MV-4-11 (cell line): ENCODE measurements around the gene IFIT5.
A peak's percentile ranks its signal among the peaks of the same experiment; 100 is the strongest.
"Not testable (repeated sequence)": the region's sequence is repeated elsewhere in the genome, so short reads cannot be mapped to it uniquely, and the experiment has no call there.

Experiments
- DNase-seq: peaks from one replicate; lab custom pipeline; 2025; lab: John Stamatoyannopoulos, UW

Gene IFIT5

DNA sequence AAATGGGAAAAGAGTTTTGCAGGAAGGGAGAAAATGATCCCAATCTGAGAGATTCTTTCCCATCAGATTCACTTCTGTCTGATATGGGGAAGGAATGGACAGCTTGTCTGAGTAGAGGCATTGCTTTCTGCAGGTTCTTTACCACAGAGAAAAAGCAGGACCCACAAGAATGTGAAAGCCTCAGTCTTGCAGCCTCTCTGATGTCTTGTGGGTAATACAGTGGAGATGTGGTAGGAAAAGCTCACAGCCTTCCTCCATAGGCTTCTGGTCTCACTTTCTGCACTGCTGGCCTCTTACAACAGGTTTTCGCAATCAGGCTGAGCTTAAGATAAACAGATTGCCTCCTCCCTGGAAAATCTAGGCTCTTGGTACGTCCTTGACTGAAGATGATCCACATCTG is 21.4 kb upstream of the IFIT5 start:
- peak; percentile 90 for DNase-seq

DNA sequence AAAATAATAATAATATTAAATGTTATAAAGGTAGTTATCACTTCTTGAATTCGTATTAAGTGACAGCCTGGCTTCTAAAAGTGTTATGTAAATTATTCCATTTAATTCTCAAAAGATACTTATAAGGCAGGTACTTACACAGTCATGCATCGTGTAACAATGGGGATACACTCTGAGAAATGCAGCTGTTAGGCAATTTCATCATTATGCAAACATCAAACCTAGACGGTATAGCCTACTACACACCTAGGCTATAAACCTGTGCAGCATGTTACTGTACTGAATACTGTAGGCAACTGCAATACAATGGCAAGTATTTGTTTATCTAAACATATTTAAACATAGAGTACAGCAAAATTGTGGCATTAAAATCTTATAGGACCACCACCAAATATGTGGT is 20.5 kb upstream of the IFIT5 start:
- DNase-seq, result no peak

DNA sequence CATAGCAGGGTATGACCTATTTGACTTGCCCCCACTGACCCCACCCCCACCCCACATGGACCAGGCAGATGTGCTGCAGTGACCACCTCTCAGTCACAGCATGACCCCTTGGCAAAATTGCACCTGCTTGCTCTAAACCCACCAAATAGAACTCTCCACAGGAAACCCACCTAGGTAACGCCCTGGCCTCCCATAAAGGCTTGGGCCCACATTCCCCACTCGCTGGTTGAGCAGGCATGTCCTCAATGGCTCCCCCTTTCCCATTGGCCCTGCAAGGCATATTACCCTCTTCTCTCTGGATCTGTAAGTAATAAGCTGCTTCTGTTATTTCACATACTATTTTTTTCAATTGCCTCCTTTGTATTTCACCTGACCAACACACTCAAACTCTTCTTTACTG is 19.2 kb upstream of the IFIT5 start:
- no peak for DNase-seq

DNA sequence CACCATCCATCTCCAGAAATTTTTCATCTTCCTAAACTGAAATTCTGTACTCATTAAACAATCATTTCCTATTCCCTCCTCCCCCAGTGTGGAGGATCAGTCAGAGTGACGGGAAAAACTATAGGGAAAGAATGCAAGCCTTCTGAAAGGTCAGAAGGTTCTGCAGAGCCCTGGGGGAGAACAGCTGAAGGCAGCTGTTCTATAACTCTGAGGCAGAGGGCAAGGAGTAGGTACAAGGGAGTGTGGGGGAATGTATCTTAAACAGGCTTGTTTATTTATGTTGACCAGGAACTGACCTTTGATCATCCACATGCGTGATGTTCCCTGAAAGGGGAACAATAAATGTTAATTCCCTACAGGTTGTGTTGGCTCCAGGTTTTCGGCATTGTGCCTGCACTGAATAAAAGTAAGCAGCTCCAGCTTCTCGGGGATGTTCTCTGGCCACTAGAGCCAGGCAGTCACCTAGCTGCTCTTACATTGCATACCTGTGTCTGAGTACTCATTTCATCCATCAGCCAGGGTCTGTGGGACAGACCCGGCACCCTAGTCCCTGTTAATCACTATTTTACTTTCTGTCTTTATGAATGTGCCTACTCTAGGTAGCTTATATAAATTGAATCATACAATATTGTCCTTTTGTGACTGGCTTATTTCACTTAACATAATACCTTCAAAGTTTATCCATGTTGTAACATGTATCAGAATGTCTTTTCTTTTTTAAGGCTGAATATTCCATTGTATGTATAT is 16.2 kb upstream of the IFIT5 start:
- DNase-seq, result no peak

DNA sequence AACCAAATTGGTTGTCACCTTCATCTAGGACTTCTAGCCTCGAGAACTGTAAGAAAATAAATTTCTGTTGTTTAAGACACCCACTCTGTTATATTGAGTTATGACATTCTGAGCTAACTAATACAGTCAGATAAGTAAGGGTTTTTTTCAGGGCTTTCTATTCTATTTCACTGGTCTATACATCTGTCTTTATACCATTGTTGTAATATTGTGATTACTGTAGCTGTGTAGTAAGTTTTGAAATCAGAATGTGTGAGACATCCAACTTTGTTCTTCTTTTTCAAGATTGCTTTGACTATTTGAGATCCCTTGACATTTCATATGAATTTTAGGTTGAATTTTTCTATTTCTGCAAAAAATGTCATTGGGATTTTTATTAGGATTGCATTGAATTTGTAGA is 14.4 kb upstream of the IFIT5 start:
- peak; percentile 1 for DNase-seq

DNA sequence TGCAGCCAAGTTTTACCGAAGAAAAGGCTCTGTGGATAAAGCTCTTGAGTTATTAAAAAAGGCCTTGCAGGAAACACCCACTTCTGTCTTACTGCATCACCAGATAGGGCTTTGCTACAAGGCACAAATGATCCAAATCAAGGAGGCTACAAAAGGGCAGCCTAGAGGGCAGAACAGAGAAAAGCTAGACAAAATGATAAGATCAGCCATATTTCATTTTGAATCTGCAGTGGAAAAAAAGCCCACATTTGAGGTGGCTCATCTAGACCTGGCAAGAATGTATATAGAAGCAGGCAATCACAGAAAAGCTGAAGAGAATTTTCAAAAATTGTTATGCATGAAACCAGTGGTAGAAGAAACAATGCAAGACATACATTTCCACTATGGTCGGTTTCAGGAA is 11.3 kb upstream of the IFIT5 start:
- DNase-seq, result no peak

DNA sequence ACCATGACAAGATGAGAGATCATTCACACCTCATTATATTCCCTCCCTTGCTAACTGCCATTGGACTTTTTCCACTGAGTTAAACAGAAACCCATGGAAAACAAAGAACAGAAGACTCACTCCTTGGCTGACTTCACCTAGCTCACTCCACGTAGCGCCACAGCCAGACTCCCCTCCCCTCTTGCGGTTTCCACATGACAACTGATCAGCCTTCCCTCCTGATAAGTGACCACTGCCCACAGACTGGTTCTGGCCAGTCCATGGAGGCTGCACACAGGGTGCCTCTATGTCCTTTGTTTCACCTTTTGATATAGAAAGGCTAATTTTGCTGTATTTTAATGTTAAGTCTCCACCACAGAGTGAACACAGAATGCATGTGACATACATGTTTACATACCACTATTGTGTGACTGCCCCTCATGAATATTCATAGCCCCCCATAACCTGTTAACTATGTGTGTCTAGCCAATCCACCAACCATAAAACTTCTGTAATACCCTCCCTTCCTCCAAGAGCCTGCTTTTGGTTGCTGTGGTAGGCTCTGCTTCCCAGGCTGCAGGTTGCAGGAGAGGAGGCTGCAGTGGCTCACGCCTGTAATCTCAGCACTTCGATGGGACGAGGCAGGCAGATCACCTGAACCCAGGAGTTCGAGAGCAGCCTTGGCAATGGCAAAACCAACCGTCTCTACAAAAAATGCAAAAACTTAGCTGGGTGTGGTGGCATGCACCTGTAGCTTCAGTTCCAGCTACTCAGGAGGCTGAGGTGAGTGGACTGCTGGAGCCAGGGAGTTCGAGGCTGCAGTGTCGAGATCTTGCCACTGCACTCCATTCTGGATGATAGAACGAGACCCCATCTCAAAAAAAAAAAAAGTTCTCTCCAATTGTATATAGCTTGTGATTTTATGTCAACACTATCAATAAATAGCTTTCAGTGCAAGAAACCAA is 10.0 kb upstream of the IFIT5 start:
- no peak for DNase-seq

DNA sequence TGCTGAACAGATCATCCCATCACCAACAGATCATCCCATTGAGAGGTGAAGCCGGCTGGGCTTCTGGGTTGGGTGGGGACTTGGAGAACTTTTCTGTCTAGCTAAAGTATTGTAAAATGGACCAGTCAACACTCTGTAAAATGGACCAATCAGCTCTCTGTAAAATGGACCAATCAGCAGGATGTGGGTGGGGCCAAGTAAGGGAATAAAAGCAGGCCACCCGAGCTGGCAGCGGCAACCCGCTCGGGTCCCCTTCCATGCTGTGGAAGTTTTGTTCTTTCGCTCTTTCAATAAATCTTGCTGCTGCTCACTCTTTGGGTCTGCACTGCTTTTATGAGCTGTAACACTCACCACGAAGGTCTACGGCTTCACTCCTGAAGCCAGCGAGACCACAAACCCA is 8.2 kb upstream of the IFIT5 start:
- DNase-seq, result not testable (repeated sequence)

DNA sequence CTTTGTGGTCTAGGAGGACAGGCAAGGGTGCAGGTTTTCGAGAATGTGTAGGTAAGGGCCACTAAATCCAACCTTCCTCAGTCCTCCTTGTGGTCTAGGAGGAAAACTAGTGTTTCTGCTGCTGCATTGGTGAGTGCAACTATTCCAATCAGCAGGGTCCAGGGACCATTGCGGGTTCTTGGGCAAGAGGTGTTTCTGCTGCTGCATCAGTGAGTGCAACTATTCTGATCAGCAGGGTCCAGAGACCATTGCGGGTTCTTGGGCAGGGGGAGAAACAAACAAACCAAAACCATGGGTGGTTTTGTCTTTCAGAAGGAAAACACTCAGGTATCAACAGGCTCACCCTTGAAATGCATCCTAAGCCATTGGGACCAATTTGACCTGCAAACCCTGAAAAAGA is 6.6 kb upstream of the IFIT5 start:
- DNase-seq, result not testable (repeated sequence)

DNA sequence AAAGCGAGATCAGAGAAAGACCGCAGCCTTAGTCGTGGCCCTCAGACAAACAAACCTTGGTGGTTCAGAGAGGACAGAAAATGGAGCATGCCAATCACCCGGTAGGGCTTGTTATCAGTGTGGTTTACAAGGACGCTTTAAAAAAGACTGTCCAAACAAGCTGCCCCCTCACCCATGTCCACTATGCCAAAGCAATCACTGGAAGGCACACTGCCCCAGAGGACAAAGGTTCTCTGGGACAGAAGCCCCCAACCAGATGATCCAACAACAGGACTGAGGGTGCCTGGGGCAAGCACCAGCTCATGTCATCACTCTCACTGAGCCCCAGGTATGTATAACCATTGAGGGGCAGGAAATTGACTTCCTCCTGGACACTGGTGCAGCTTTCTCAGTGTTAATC is 5.1 kb upstream of the IFIT5 start:
- DNase-seq, result not testable (repeated sequence)

DNA sequence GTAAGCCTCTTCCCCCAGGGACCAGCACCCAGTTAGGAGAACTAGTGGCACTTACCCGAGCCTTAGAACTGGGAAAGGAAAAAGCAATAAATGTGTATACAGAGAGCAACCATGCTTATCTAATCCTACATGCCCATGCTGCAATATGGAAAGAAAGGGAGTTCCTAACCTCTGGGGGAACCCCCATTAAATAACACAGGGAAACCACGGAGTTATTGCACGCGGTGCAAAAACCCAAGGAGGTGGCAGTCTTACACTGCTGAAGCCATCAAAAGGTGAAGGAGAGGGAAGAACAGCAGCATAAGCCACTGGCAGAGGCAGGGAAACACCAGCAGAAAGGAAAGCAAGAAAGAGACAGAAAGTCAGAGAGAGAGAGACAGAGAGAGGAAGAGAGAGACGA is 3.8 kb upstream of the IFIT5 start:
- DNase-seq, result not testable (repeated sequence)

DNA sequence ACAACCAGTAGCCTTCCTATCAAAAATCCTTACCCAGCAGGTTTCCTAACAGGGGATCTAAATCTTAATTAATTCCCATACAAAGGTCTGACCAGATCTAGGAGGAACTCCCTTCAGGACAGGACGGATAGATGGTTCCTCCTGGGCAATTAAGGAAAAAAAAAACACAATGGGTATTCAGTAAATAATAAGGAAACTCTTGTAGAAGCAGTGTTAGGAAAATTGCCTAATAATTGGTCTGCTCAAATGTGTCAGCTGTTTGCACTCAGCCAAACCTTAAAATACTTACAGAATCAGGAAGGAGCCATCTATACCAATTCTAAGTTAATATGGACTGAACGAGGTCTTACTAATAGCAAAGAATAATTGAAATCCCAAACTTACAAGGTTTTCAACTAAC is 3.2 kb upstream of the IFIT5 start:
- DNase-seq, result not testable (repeated sequence)

DNA sequence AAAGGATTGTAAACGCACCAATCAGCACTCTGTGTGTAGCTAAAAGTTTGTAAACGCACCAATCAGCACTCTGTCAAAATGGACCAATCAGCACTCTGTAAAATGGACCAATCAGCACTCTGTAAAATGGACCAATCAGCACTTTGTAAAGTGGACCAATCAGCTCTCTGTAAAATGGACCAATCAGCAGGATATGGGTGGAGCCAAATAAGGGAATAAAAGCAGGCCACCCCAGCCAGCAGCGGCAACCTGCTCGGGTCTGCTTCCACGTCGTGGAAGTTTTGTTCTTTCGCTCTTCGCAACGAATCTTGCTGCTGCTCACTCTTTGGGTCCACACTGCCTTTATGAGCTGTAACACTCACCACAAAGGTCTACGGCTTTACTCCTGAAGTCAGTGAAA is 2.1 kb upstream of the IFIT5 start:
- not testable (repeated sequence) for DNase-seq

DNA sequence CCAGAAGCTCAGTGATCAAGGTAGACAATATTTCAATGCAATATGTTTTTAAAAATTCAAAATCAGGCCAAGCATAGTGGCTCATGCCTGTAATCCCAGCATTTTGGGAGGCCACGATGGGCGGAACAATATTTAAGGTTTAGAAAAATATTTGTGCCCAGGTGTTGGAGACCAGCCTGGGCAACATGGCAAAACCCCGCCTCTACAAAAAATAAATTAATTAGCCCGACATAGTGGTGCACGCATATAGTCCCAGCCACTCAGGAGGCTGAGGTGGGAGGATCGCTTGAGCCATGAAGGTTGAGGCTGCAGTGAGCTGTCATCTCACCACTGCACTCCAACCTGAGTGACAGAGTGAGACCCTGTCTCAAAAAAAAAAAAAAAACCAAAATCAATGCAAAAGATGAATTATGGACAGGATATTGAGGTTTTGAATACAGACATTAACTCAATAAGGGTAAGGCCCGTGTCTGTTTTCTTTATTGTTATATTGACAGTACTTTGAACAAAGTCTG is 913 bp upstream of the IFIT5 start:
- DNase-seq, result no peak

DNA sequence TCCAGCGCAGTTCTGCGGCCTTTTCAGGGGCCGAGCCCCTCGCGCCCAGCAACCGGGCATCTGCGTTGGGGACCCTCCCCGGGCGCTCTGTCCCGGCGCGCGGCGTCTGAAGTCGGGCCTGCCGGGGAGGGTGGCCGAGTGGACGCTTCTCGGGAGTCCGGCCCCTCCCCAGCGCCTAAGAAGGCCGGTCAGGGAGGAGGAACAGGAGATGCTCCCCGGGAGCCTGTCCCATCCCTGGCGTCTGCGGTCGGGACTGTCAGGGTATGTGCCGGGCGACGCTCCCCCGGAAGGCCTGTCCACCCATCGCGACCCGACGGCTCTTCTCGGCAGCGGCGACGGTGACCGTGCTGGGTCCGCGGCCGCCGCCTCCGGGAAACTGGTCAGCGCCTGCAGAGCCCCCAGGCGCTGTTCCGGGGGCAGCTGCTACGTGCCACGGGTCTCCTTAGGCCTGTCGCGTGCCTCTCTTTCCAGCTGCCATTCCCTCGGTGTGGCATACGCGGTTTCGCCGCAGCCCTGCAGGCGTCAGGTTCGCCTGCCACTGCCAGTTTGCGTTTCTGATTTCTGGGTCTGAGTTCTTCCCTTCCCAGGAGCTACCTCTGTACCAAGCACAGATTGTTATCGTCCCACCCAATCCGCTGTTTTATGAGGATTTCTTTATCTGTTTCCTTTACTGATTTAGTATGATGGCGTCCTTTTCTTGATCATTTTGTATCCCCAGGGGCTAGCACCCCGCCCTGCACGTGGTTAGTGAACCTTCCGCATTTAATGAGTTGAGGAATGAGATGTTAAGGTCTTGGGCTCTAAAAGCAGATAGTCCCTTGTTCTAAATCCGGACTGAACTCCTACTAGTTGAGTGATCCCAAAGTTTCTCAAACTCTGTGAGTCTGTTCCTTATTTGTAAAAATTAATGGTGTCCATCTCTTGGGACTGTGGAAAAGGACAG is 782 bp downstream of the IFIT5 start:
- no peak for DNase-seq

DNA sequence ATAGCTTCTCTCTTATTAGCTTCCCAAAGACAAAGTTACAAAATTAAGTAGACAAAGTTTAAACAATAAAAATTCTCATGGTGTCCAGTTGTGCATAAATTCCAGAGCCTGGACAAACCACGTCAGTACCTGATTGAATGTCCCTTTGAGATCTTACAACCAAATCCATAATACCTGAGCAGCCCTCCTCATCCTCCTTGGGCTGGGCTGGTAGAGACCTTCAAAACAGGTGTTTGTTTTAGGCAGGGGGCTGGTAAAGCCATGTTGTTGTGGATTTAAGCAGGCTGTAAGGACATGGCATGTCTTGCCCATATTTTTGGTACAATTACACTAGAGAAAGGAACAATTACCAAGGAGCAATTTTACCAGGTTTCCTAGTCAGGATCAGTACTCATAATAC is 2.1 kb downstream of the IFIT5 start:
- no peak for DNase-seq

DNA sequence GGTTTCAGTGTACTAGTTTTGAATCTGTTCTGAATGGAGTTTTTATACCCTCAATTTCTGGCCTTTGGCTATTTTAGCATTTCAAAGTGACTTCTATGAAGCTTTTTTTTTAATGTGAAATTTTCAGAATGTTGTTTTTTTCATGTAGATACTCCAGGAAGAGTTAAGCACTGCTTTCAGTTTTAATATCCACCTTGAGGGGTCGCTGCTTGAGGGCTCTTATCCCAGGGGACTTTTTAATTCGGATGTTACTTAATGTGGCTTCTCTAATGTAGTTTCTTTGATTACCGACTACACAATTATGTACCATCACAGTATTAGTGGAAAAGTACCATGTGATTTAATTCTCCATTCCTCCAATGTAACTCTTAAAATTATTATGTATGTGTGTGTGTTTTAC is 5.2 kb downstream of the IFIT5 start:
- DNase-seq, result no peak

DNA sequence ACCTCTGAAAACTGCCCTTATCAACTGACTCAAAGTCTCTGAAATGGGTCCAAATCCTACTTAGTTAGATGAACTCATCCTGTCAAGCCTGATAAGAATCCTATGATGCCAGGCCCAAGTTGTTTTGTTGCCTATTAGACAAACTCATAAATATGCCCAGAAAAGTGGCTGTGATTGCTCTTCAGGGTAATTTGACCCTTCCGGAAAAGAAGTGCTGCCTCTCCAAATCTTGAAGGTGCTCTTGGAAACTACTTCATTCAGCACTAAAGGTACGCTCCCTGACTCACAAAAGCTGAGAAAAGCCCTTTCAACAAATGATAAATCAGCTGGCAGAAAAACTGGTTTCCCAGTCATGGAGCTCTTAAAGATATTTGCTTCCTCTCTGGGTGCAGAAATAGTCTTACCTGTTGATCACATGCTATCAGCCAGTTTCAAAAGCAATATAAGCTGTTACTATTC is 6.7 kb downstream of the IFIT5 start:
- no peak for DNase-seq

DNA sequence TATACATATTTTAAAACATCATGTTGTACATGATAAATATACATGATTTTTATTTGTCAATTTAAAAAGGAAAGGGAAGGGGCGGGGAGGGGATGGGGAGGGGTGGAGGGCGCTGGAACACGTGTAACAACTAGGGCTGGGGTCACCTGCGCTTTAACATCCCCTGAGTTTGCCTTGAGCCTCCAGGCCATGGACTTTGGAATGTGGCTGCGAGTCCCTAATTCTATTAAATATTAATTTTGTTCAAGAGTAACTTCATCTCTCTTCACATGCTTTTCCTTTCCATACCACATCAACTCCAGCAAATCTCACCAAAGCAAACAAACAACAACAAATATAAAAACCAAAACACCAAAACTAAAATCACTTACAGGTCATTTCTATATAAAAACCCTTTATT is 10.6 kb downstream of the IFIT5 start:
- no peak for DNase-seq

DNA sequence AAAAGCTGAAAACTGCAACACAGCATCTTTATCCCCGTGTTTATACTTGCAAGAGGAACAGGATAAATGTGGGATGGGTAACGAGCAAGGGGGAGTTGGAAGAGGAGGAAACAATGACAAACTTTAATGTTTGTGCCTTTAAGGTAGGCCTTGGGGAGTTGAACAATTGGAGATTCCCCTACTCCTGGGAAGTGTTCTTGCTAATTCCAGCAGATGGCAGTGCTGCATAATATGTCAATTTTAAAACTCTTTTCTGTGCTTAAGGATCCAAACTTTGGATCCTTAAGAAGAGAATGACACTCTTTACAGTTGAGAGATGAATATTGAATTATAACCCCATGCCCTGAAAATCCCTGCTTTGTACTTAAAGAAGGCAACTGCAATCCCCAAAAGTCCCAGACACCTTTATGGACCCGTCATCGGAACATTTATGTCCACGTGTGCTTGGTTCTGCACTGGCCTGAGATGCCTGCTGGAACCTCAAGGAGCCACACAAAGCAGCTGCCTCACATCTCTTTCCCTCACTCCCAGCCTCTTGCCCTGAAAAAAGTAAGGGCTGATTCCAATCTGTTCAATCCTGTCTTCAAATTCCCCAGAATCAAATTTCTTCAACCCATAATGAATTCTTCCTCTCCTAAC is 12.0 kb downstream of the IFIT5 start:
- peak; percentile 4 for DNase-seq

DNA sequence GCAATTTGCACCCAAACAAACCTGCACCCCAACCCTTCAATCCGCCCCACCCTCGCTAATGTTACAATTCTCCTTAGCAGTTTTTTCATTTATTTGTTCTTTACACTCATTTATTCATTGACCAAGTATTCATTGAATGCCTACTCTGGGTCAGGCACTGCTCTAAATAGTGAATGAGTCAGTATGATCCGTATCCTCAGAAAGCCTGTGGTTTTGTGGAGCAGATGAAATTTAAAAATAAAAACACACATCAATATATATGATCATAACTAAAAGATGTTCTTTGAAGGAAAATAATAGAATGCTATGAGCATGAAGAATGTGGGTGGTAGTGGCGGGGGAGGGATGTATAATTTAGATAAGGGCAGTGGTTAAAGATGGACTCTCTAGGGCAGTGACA is 13.3 kb downstream of the IFIT5 start:
- DNase-seq, result no peak
